Vagina (tissue), 2 donors: Measurements from ENCODE around the gene RAB11FIP3.
"Not testable (repeated sequence)": the region's sequence is repeated elsewhere in the genome, so short reads cannot be mapped to it uniquely, and the experiment has no call there.

Experiments
- CTCF ChIP-seq, 3 experiments: fragments of 450-650 bp in 2 of 3; fragments of 200-600 bp in 1 of 3; sonication (generic) in 1 of 3; IDR thresholded peaks; one replicate each; pipeline ENCODE4 v1.5.1; 2017 to 2019; ENCODE audit warnings: antibody characterized with exemption in 3 of 3, mild to moderate bottlenecking in 2 of 3, moderate library complexity in 2 of 3
- POLR2AphosphoS5 ChIP-seq, 2 donors: sonication (generic); formaldehyde crosslinking; IDR thresholded peaks; one replicate each; pipeline ENCODE4 v1.9.0; 2017; ENCODE audit warnings: antibody characterized with exemption in 2 of 2, mild to moderate bottlenecking in 2 of 2, low read depth in 1 of 2; ENCODE audit not compliant: insufficient read depth in 1 of 2

DNA sequence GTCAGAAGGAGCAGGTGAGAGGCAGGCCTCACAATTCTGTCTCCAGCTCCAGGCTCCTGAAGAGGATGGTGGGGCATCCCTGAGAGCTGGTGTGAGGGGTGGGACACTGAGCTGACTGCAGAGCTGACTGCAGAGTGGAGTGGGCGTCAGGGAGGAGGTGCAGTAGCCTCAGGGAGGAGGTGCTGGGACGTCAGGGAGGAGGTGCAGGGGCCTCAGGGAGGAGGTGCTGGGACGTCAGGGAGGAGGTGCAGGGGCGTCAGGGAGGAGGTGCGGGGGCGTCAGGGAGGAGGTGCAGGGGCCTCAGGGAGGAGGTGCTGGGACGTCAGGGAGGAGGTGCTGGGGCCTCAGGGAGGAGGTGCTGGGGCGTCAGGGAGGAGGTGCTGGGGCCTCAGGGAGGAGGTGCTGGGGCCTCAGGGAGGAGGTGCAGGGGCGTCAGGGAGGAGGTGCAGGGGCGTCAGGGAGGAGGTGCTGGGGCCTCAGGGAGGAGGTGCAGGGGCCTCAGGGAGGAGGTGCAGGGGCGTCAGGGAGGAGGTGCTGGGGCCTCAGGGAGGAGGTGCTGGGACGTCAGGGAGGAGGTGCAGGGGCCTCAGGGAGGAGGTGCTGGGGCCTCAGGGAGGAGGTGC is 41.9 kb downstream of the RAB11FIP3 start:
- TF ChIP-seq CTCF (IDR thresholded peaks at IDR 0.05); POLR2AphosphoS5 (IDR thresholded peaks at IDR 0.05; ENCODE audit: insufficient read depth in 1 of 2, low read depth in 1 of 2): not testable (repeated sequence)
